ENCODE results near the gene GLIS1.

The GLIS1 gene

DNA sequence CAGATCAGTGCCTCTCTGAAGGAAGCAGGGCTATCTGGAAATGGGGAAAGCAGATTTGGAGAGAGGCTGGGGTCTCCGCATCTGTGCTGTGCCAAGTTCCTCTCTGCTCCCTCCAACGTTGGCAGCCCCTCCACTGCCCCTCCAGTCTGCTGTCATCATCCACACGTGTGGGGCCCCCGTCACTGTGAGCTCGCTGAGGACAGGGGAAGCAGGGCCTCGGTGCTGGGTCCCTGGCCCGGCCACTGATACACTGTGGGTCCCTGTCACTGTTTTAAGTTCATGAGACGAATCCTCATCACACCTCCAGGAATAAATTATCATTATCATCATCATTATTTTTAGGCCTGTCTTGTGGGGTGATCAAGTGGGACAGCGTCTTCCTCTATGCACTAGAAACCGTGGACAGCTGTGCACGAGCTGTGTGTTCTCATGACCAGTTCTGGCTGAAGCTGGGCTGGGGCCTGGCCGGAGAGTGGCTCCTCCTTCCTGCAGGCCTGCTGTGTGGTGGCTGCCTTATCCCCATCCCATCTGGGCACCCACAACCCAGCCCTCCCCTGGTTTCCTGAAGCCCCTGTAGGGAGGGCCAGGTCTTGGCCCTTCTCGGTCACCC lies 227.5 kb downstream of the GLIS1 start:
- TF ChIP-seq, protein P1, sequence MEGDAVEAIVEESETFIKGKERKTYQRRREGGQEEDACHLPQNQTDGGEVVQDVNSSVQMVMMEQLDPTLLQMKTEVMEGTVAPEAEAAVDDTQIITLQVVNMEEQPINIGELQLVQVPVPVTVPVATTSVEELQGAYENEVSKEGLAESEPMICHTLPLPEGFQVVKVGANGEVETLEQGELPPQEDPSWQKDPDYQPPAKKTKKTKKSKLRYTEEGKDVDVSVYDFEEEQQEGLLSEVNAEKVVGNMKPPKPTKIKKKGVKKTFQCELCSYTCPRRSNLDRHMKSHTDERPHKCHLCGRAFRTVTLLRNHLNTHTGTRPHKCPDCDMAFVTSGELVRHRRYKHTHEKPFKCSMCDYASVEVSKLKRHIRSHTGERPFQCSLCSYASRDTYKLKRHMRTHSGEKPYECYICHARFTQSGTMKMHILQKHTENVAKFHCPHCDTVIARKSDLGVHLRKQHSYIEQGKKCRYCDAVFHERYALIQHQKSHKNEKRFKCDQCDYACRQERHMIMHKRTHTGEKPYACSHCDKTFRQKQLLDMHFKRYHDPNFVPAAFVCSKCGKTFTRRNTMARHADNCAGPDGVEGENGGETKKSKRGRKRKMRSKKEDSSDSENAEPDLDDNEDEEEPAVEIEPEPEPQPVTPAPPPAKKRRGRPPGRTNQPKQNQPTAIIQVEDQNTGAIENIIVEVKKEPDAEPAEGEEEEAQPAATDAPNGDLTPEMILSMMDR (IDR thresholded peaks at IDR 0.05; ENCODE audit: extremely low read depth, insufficient read depth, missing control alignments): no peak
- in situ Hi-C loops (cut with MboI; ENCODE audit: low pct_unique_long_range_greater_than_20kb, low sequenced_read_pairs, unreplicated experiment): no loop called here
- no peak for DNase-seq (ENCODE audit: low spot score)

DNA sequence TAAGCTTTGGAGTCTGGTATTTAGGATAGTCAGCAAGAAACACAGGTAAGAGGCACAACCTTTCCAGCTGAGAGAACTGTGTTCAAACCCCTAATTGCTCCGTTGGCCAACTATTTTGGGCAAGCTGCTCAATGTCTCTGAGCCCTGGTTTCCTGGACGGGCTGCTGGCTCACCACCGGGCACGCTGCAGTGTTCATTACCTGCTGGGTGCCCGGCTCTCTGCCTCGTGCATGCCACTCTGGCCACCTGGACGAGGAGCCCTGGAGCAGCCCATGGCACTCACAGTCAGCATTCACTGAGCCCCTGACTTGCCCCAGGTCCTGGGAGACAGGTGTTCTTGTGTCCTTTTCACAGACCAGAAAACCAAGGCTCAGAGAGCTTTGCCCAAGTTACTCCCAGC lies 228.7 kb downstream of the GLIS1 start:
- TF ChIP-seq, protein P1 (IDR thresholded peaks at IDR 0.05; ENCODE audit: extremely low read depth, insufficient read depth, missing control alignments): no peak
- in situ Hi-C loops (cut with MboI; ENCODE audit: low pct_unique_long_range_greater_than_20kb, low sequenced_read_pairs, unreplicated experiment): no loop called here
- DNase-seq (ENCODE audit: low spot score): no peak

DNA sequence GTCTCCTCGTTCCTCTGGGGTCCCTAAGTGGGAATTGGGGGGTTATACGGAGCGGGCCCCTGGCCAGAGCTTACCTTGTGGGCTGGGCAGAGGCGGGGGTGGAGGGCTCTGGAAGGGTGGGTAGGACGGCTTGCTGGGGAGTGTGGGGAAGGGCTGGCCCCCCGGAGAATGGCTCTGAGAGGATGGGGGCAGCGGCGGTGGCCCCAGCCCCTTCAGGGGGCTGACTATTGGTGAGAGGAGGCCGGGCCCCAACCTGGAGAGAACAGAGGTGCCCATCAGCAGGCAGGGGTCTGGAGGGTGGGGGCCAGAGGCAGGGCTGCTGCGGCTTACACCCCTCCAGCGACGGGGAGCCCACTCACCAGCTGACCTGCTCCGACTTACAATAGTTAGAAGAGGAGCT lies 229.2 kb downstream of the GLIS1 start:
- no peak for DNase-seq (ENCODE audit: low spot score)
- in situ Hi-C loops (cut with MboI; ENCODE audit: low pct_unique_long_range_greater_than_20kb, low sequenced_read_pairs, unreplicated experiment): no loop called here
- TF ChIP-seq, protein P1 (IDR thresholded peaks at IDR 0.05; ENCODE audit: extremely low read depth, insufficient read depth, missing control alignments): no peak

DNA sequence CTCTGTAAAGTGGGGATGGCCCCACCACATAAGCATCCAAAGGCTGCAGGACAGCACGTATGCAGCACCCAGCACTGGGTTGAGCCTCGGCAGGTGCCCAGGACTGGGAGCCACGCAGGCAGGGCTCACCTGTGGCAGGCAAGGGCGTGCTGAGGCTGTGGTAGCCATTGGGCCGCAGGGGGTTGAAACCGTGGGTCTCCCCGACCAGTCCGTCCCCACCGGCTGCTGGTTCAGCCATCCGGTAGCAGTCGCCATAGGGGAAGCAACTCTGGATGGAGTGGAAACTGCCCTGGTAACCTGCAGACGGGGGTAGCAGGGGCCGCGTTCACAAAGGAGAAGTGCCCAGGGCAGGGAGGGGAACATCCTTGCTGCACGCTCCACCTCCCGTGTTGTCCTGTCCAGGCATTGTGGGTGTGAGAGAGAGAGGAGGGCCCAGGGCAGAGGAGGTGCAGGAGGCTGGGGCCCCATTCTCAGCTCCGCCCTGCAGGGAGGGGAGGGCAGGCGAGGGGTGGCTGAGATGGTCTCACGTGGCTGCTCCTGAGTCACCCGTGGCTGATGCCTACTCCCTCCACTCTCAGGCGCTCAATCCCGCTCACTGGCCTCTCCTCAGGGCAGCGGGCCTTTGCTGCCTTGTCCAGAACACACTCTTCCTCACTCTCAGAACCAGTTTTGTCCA lies 229.8 kb downstream of the GLIS1 start:
- TF ChIP-seq, protein P1 (IDR thresholded peaks at IDR 0.05; ENCODE audit: extremely low read depth, insufficient read depth, missing control alignments): no peak
- in situ Hi-C loops (cut with MboI; ENCODE audit: low pct_unique_long_range_greater_than_20kb, low sequenced_read_pairs, unreplicated experiment): no loop called here
- no peak for DNase-seq (ENCODE audit: low spot score)

DNA sequence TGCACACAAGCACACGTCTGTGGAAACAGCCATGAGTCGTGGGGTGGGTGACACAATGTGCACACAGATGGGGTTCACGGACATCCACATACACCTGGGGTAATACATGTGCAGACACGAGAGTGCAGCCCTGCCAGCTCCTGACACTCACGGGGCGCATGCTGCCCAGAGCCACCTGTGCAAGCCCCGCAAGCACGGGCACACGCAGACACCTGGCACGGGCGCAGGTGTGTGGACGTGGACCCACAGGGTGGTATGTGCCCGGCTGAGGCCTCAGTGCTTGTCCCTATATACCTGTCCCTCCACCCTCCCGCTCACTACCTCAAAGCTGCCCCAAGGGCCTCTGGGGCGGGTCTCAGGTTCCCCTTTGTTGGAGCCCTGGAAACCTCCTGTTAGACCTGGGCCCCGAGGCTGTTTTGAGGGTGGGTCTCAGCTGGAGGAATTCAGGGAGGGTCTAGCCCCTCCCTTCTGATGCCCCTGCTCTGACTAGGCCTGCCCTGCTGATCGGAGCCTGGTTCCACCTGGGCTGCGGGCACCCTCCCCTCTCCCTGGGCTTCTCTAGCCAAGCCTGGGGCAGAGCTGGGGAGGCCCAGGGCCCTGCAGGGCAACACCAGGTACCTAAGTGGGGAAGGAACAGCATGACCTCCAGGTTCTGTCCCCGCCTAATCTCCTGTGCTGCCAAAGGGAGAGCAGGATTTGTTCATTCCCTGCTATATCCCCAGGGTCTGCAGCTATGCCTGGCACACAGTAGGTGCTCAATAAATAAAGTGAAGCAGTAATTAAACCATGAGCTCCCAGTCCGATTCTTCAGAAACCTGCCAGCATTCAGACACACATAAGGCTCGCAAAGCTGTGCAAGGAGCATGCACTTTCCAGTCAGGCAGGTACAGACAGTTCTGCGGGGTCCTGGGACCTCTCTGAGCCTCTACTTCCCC lies 230.6 kb downstream of the GLIS1 start:
- TF ChIP-seq, protein P1 (IDR thresholded peaks at IDR 0.05; ENCODE audit: extremely low read depth, insufficient read depth, missing control alignments): no peak
- in situ Hi-C loops (cut with MboI; ENCODE audit: low pct_unique_long_range_greater_than_20kb, low sequenced_read_pairs, unreplicated experiment): no loop called here
- DNase-seq (ENCODE audit: low spot score): no peak

DNA sequence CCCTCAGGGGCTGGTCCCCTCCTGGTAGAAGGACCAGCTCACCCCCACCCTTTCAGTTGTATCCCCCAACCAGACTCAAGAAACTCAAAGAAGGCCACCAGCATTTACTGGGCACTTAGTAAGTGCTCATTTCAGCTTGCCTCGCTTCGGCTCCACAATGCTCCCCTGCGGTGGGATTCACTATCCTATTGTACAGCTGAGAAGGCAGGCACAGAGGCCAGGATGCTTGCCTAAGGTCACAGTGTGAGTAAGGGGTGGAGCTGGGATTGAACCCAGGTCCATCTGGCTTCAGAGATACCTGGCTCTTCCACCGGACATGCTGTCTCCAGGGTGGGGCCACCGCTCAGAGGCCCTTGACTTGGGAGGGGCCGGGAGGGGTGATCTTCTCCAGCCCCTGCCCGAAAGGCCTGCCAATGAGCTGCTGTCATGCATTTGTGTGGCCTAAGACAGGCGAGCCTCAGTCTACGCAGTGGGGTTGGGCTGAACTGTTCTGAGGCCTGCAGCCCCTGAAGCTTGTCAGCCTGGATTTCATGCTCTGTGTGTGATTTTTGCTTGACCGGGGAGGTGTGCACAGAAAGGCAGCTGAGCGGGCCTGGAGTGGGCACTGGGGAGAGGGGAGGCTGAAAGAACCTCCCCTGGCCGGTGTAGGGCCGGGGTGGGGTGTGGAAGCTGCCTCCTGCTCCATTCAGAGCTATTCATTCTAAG lies 231.7 kb downstream of the GLIS1 start:
- TF ChIP-seq, protein P1 (IDR thresholded peaks at IDR 0.05; ENCODE audit: extremely low read depth, insufficient read depth, missing control alignments): no peak
- in situ Hi-C loops (cut with MboI; ENCODE audit: low pct_unique_long_range_greater_than_20kb, low sequenced_read_pairs, unreplicated experiment): no loop called here

More for the DNA sequence above, 231.7 kb downstream of the GLIS1 start:
- no peak for DNase-seq (ENCODE audit: low spot score)

Data from GM13977 (cell line).